HEK293 (cell line): Measurements from ENCODE around the gene RALA.

ENCODE experiments used
- BCL11A ChIP-seq: fragments of 450-650 bp; formaldehyde crosslinking; IDR thresholded peaks from 2 replicates; pipeline ENCODE4 v1.5.1; 2016; ENCODE audit warnings: low read depth, missing biosample characterization, missing genetic modification characterization
- FEZF1 ChIP-seq: fragments of 450-650 bp; formaldehyde crosslinking; IDR thresholded peaks from 2 replicates; pipeline ENCODE4 v1.5.1; 2016; ENCODE audit warnings: missing biosample characterization, missing genetic modification characterization
- GLI2 ChIP-seq: fragments of 450-650 bp; formaldehyde crosslinking; IDR thresholded peaks from 2 replicates; pipeline ENCODE4; 2017; ENCODE audit warnings: missing biosample characterization, missing genetic modification characterization, low read depth, borderline replicate concordance
- KLF1 ChIP-seq: fragments of 450-650 bp; formaldehyde crosslinking; IDR thresholded peaks from 2 replicates; pipeline ENCODE4 v1.5.1; 2016; ENCODE audit warnings: missing biosample characterization, missing genetic modification characterization
- KLF10 ChIP-seq: fragments of 450-650 bp; IDR thresholded peaks from 2 replicates; pipeline ENCODE4 v1.5.1; 2018; ENCODE audit warnings: missing biosample characterization, mild to moderate bottlenecking, missing genetic modification characterization
- KLF8 ChIP-seq: fragments of 450-650 bp; formaldehyde crosslinking; IDR thresholded peaks from 2 replicates; pipeline ENCODE4 v1.5.1; 2016; ENCODE audit warnings: missing biosample characterization, missing genetic modification characterization
- OSR2 ChIP-seq: fragments of 450-650 bp; formaldehyde crosslinking; IDR thresholded peaks from 2 replicates; pipeline ENCODE4 v1.5.1; 2016; ENCODE audit warnings: missing biosample characterization, missing genetic modification characterization
- OVOL3 ChIP-seq: fragments of 450-650 bp; formaldehyde crosslinking; IDR thresholded peaks from 2 replicates; pipeline ENCODE4 v1.5.1; 2016; ENCODE audit warnings: missing biosample characterization, missing genetic modification characterization
- SP7 ChIP-seq: fragments of 450-650 bp; formaldehyde crosslinking; IDR thresholded peaks from 2 replicates; pipeline ENCODE4 v1.5.1; 2016; ENCODE audit warnings: missing biosample characterization, missing genetic modification characterization
- WT1 ChIP-seq: fragments of 450-650 bp; formaldehyde crosslinking; IDR thresholded peaks from 2 replicates; pipeline ENCODE4 v1.5.1; 2016; ENCODE audit warnings: missing biosample characterization, missing genetic modification characterization
- ZBTB17 ChIP-seq: fragments of 450-650 bp; formaldehyde crosslinking; IDR thresholded peaks from 2 replicates; pipeline ENCODE4 v1.5.1; 2016; ENCODE audit warnings: missing biosample characterization, missing genetic modification characterization
- ZBTB8A ChIP-seq: fragments of 450-650 bp; formaldehyde crosslinking; IDR thresholded peaks from 2 replicates; pipeline ENCODE4 v1.5.1; 2016; ENCODE audit warnings: missing biosample characterization, missing genetic modification characterization
- ZFHX2 ChIP-seq: fragments of 450-650 bp; formaldehyde crosslinking; conservative IDR thresholded peaks from 2 replicates; pipeline ENCODE4 v1.5.1; 2016; ENCODE audit warnings: missing biosample characterization, missing genetic modification characterization
- ZNF146 ChIP-seq: fragments of 450-650 bp; formaldehyde crosslinking; IDR thresholded peaks from 2 replicates; pipeline ENCODE4 v1.5.1; 2016; ENCODE audit warnings: missing biosample characterization, missing genetic modification characterization
- ZNF184 ChIP-seq: fragments of 450-650 bp; IDR thresholded peaks from 2 replicates; pipeline ENCODE4 v1.5.1; 2018; ENCODE audit warnings: missing biosample characterization, mild to moderate bottlenecking, missing genetic modification characterization
- ZNF24 ChIP-seq: fragments of 450-650 bp; formaldehyde crosslinking; IDR thresholded peaks from 2 replicates; pipeline ENCODE4 v1.5.1; 2016; ENCODE audit warnings: missing biosample characterization, missing genetic modification characterization
- ZNF629 ChIP-seq: fragments of 450-650 bp; formaldehyde crosslinking; IDR thresholded peaks from 2 replicates; pipeline ENCODE4 v1.5.1; 2017; ENCODE audit warnings: missing biosample characterization, missing genetic modification characterization
- ZNF843 ChIP-seq: fragments of 450-650 bp; formaldehyde crosslinking; IDR thresholded peaks from 2 replicates; pipeline ENCODE4 v1.5.1; 2016; ENCODE audit warnings: missing biosample characterization, missing genetic modification characterization
- ZXDB ChIP-seq: fragments of 450-650 bp; formaldehyde crosslinking; IDR thresholded peaks from 2 replicates; pipeline ENCODE4 v1.5.1; 2016; ENCODE audit warnings: missing biosample characterization, missing genetic modification characterization
- TF ChIP-seq, protein P1 (sequence below): fragments of 450-650 bp; formaldehyde crosslinking; IDR thresholded peaks from 2 replicates; pipeline ENCODE4 v1.5.1; 2017; ENCODE audit warnings: missing biosample characterization, mild to moderate bottlenecking, missing genetic modification characterization, moderate library complexity
- TF ChIP-seq, protein P2 (sequence below): fragments of 450-650 bp; formaldehyde crosslinking; IDR thresholded peaks from 2 replicates; pipeline ENCODE4 v1.5.1; 2016; ENCODE audit warnings: missing biosample characterization, missing genetic modification characterization
- TF ChIP-seq, protein P3 (sequence below): fragments of 450-650 bp; formaldehyde crosslinking; IDR thresholded peaks from 2 replicates; pipeline ENCODE4 v1.5.1; 2016; ENCODE audit warnings: missing biosample characterization, missing genetic modification characterization
- TF ChIP-seq, protein P4 (sequence below): fragments of 450-650 bp; formaldehyde crosslinking; IDR thresholded peaks from 2 replicates; pipeline ENCODE4 v1.5.1; 2016; ENCODE audit warnings: missing biosample characterization, missing genetic modification characterization, borderline replicate concordance
- TF ChIP-seq, protein P5 (sequence below): fragments of 450-650 bp; formaldehyde crosslinking; IDR thresholded peaks from 2 replicates; pipeline ENCODE4 v1.5.1; 2016; ENCODE audit warnings: missing biosample characterization, missing genetic modification characterization

The RALA gene

DNA sequence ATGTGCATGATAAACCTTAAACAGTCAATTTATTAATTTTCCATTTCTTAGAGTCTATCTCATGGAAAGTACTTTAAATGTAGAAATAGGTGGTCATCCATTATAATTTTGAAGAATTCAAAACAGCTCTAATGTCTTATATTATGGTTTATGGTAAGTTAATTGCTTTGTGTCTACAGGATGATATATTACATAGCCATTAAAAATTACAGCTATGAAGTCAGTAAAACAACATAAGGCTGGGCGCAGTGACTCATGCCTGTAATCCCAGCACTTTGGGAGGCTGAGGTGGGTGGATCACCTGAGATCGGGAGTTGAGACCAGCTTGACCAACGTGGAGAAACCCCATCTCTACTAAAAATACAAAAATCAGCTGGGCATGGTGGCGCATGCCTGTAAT is 44.9 kb downstream of the RALA start (continued):
- TF ChIP-seq, protein P1, sequence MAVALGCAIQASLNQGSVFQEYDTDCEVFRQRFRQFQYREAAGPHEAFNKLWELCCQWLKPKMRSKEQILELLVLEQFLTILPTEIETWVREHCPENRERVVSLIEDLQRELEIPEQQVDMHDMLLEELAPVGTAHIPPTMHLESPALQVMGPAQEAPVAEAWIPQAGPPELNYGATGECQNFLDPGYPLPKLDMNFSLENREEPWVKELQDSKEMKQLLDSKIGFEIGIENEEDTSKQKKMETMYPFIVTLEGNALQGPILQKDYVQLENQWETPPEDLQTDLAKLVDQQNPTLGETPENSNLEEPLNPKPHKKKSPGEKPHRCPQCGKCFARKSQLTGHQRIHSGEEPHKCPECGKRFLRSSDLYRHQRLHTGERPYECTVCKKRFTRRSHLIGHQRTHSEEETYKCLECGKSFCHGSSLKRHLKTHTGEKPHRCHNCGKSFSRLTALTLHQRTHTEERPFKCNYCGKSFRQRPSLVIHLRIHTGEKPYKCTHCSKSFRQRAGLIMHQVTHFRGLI (tag by site-specific recombination): peak; percentile 21; the same call in 1 of the 2 replicates
- TF ChIP-seq ZXDB (tag by site-specific recombination) (peak; percentile 61), KLF1 (tag by site-specific recombination) (0 out of 2 replicates have a peak, but pooled peaks have one; percentile 36), KLF8 (peak; percentile 75; the same call in 1 of the 2 replicates), KLF10 (peak; percentile 58), ZNF629 (tag by site-specific recombination) (peak; percentile 87), ZFHX2 (peak; percentile 53), ZNF843 (tag by site-specific recombination) (peak; percentile 89), GLI2 (tag by site-specific recombination) (peak; percentile 72; the same call in 1 of the 2 replicates), ZNF146 (peak; percentile 73), WT1 (peak; percentile 86), ZBTB8A (tag by site-specific recombination) (peak; percentile 42), ZNF184 (tag by site-specific recombination) (0 out of 2 replicates have a peak, but pooled peaks have one; percentile 31), OVOL3 (peak; percentile 30; the same call in 1 of the 2 replicates), OSR2 (peak; percentile 75), BCL11A (tag by site-specific recombination) (peak; percentile 89), ZBTB17 (tag by site-specific recombination) (peak; percentile 47; the same call in 1 of the 2 replicates), ZNF24 (peak; percentile 73; the same call in 1 of the 2 replicates), SP7 (tag by site-specific recombination) (peak; percentile 94), FEZF1 (tag by site-specific recombination) (peak; percentile 42)
- TF ChIP-seq, protein P2, sequence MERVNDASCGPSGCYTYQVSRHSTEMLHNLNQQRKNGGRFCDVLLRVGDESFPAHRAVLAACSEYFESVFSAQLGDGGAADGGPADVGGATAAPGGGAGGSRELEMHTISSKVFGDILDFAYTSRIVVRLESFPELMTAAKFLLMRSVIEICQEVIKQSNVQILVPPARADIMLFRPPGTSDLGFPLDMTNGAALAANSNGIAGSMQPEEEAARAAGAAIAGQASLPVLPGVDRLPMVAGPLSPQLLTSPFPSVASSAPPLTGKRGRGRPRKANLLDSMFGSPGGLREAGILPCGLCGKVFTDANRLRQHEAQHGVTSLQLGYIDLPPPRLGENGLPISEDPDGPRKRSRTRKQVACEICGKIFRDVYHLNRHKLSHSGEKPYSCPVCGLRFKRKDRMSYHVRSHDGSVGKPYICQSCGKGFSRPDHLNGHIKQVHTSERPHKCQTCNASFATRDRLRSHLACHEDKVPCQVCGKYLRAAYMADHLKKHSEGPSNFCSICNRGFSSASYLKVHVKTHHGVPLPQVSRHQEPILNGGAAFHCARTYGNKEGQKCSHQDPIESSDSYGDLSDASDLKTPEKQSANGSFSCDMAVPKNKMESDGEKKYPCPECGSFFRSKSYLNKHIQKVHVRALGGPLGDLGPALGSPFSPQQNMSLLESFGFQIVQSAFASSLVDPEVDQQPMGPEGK (tag by site-specific recombination): peak; percentile 24; the same call in 1 of the 2 replicates
- TF ChIP-seq, protein P3, sequence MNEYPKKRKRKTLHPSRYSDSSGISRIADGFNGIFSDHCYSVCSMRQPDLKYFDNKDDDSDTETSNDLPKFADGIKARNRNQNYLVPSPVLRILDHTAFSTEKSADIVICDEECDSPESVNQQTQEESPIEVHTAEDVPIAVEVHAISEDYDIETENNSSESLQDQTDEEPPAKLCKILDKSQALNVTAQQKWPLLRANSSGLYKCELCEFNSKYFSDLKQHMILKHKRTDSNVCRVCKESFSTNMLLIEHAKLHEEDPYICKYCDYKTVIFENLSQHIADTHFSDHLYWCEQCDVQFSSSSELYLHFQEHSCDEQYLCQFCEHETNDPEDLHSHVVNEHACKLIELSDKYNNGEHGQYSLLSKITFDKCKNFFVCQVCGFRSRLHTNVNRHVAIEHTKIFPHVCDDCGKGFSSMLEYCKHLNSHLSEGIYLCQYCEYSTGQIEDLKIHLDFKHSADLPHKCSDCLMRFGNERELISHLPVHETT: peak; percentile 92
- TF ChIP-seq, protein P4, sequence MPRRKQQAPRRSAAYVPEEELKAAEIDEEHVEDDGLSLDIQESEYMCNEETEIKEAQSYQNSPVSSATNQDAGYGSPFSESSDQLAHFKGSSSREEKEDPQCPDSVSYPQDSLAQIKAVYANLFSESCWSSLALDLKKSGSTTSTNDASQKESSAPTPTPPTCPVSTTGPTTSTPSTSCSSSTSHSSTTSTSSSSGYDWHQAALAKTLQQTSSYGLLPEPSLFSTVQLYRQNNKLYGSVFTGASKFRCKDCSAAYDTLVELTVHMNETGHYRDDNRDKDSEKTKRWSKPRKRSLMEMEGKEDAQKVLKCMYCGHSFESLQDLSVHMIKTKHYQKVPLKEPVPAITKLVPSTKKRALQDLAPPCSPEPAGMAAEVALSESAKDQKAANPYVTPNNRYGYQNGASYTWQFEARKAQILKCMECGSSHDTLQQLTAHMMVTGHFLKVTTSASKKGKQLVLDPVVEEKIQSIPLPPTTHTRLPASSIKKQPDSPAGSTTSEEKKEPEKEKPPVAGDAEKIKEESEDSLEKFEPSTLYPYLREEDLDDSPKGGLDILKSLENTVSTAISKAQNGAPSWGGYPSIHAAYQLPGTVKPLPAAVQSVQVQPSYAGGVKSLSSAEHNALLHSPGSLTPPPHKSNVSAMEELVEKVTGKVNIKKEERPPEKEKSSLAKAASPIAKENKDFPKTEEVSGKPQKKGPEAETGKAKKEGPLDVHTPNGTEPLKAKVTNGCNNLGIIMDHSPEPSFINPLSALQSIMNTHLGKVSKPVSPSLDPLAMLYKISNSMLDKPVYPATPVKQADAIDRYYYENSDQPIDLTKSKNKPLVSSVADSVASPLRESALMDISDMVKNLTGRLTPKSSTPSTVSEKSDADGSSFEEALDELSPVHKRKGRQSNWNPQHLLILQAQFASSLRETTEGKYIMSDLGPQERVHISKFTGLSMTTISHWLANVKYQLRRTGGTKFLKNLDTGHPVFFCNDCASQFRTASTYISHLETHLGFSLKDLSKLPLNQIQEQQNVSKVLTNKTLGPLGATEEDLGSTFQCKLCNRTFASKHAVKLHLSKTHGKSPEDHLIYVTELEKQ (tag by site-specific recombination): peak; percentile 86
- TF ChIP-seq, protein P5, sequence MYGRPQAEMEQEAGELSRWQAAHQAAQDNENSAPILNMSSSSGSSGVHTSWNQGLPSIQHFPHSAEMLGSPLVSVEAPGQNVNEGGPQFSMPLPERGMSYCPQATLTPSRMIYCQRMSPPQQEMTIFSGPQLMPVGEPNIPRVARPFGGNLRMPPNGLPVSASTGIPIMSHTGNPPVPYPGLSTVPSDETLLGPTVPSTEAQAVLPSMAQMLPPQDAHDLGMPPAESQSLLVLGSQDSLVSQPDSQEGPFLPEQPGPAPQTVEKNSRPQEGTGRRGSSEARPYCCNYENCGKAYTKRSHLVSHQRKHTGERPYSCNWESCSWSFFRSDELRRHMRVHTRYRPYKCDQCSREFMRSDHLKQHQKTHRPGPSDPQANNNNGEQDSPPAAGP (tag by site-specific recombination): peak; percentile 80
- TF ChIP-seq, all 188 proteins: peak for 45; not testable (repeated sequence) for 143
